HepG2 (cell line): Measurements from ENCODE around the gene ITPRIPL1. TPM values are rescaled to one million over a fixed set of nuclear protein-coding genes. Genes with fewer than 3 reads are reported as not detected.
A peak's percentile ranks its signal among the peaks of the same experiment; 100 is the strongest.

ENCODE experiments used
- ATAC-seq: fragments of 200-7000 bp; cut with Tn5 transposase; 3 replicates; pipeline ENCODE4 v1.9.1; 2020; ENCODE audit warnings: mild to moderate bottlenecking, moderate library complexity
- BruUV-seq: library from RNA; stranded (reverse); fragments of 400-500 nt; replicated peaks from 2 replicates; lab custom pipeline; 2021; lab: Mats Ljungman, UMichigan
- CTCF ChIA-PET: fragments of 300-600 bp; formaldehyde crosslinking; extraction: SDS; loops from one replicate; lab custom pipeline; 2021; ENCODE audit warnings: low total read pairs, inconsistent platforms, low intra/inter-chr PET ratio; lab: Yijun Ruan, JAX
- POLR2A ChIA-PET: fragments of 350-600 bp; sonication (Branson Sonifier 250); formaldehyde crosslinking; loops from one replicate; lab custom pipeline; 2020; ENCODE audit warnings: antibody characterized with exemption, inconsistent platforms; lab: Yijun Ruan, JAX
- DNase-seq: peaks from one replicate; pipeline ENCODE4 v3.0.0-alpha.2; 2015; ENCODE audit warnings: low spot score
- FAIRE-seq: peaks from 3 replicates; lab custom pipeline; 2011; peaks lifted over from hg19 to GRCh38; lab: Jason Lieb, UNC
- H2AFZ ChIP-seq: one replicate; pipeline ENCODE4 v1.6.1; 2011; ENCODE audit warnings: low read length, inconsistent platforms
- H3K27ac ChIP-seq: fragments of 300-600 bp; 3 replicates; pipeline ENCODE4 v1.8.0; 2011; ENCODE audit warnings: mixed run types, mild to moderate bottlenecking, mixed read lengths, low read length, inconsistent platforms; ENCODE audit not compliant: insufficient read depth; ENCODE audit errors: extremely low read length
- H3K27me3 ChIP-seq, 2 experiments: fragments of 200-600 bp in 1 of 2; 2 replicates in 1 of 2; 3 replicates in 1 of 2; pipeline versions ENCODE4 v1.6.0 to v1.8.0; 2011; ENCODE audit warnings: low read length in 2 of 2, mild to moderate bottlenecking in 2 of 2, moderate library complexity in 2 of 2, inconsistent platforms in 1 of 2; ENCODE audit not compliant: insufficient read depth in 2 of 2, control insufficient read depth in 1 of 2
- H3K36me3 ChIP-seq, 2 experiments: fragments of 200-600 bp in 1 of 2; replicated peaks in 1 of 2; 2 replicates in 1 of 2; 3 replicates in 1 of 2; pipeline versions ENCODE4 v1.5.1 to v1.8.0; 2011; ENCODE audit warnings: low read length in 2 of 2, inconsistent platforms in 1 of 2; ENCODE audit not compliant: insufficient read depth in 2 of 2, control insufficient read depth in 1 of 2
- H3K4me1 ChIP-seq: 2 replicates; pipeline ENCODE4 v1.5.1; 2012; ENCODE audit warnings: low read length, inconsistent platforms; ENCODE audit not compliant: insufficient read depth
- H3K4me2 ChIP-seq: 2 replicates; pipeline ENCODE4 v1.6.0; 2011; ENCODE audit warnings: low read depth, low read length, inconsistent platforms
- H3K4me3 ChIP-seq, 3 experiments: fragments of 200-600 bp in 1 of 3; sonication (generic), shearing (Covaris generic) in 1 of 3; replicated peaks in 1 of 3; 2 replicates each; pipeline ENCODE4 v1.5.1; 2011 to 2016; ENCODE audit warnings: low read length in 3 of 3, inconsistent platforms in 2 of 3, low read depth in 2 of 3, mild to moderate bottlenecking in 2 of 3, control low read depth in 1 of 3, mixed read lengths in 1 of 3; ENCODE audit not compliant: insufficient read depth in 1 of 3
- H3K79me2 ChIP-seq: one replicate; pipeline ENCODE4 v1.6.1; 2011; ENCODE audit warnings: low read length, inconsistent platforms; ENCODE audit not compliant: insufficient read depth
- H3K9ac ChIP-seq: 2 replicates; pipeline ENCODE4 v1.6.0; 2011; ENCODE audit warnings: mild to moderate bottlenecking, low read depth, low read length, inconsistent platforms; ENCODE audit not compliant: insufficient read depth
- H3K9me3 ChIP-seq: 2 replicates; pipeline ENCODE4 v1.5.1; 2012; ENCODE audit warnings: mild to moderate bottlenecking, low read length
- H4K20me1 ChIP-seq: 2 replicates; pipeline ENCODE4 v1.6.0; 2011; ENCODE audit warnings: inconsistent platforms, mild to moderate bottlenecking, low read length, moderate library complexity; ENCODE audit not compliant: insufficient read depth
- CTCF ChIP-seq: sonication (generic); formaldehyde crosslinking; IDR thresholded peaks from 2 replicates; pipeline ENCODE4 v1.5.0; 2020; ENCODE audit warnings: mild to moderate bottlenecking, missing genetic modification reagents, moderate library complexity
- GLMP ChIP-seq: sonication (generic); formaldehyde crosslinking; IDR thresholded peaks from 2 replicates; pipeline ENCODE4 v1.9.0; 2021; ENCODE audit warnings: missing genetic modification reagents, mild to moderate bottlenecking, borderline replicate concordance
- MAFF ChIP-seq: IDR thresholded peaks from 2 replicates; pipeline ENCODE4 v1.6.1; 2011; ENCODE audit warnings: low read depth, low read length, improper control_type of control experiment
- MAFK ChIP-seq, 2 experiments: IDR thresholded peaks in 1 of 2; conservative IDR thresholded peaks in 1 of 2; 2 replicates each; pipeline ENCODE4 v1.6.1; 2011; ENCODE audit warnings: improper control_type of control experiment in 2 of 2, low read length in 2 of 2
- RAD21 ChIP-seq: fragments of 450-650 bp; formaldehyde crosslinking; IDR thresholded peaks from 2 replicates; pipeline ENCODE4 v1.5.0; 2020; ENCODE audit warnings: mild to moderate bottlenecking
- SMC3 ChIP-seq: IDR thresholded peaks from 2 replicates; pipeline ENCODE4 v1.6.1; 2011; ENCODE audit warnings: low read length, improper control_type of control experiment
- STAG1 ChIP-seq: sonication (generic); formaldehyde crosslinking; IDR thresholded peaks from 2 replicates; pipeline ENCODE4 v1.4.0; 2020; ENCODE audit warnings: missing genetic modification reagents
- ZNF720 ChIP-seq: sonication (generic); formaldehyde crosslinking; IDR thresholded peaks from 2 replicates; pipeline ENCODE4 v1.4.0; 2020; ENCODE audit warnings: missing genetic modification reagents
- WGBS: methylation state at CpG from one replicate; pipeline ENCODE4 v1.1.6; 2017; ENCODE audit warnings: low lambda C conversion rate; 5-methylcytosine and 5-hydroxymethylcytosine counted together
- in situ Hi-C: cut with HindIII; loops from 2 replicates; pipeline ENCODE4 v1.10.0; 2017; ENCODE audit warnings: low pct_unique_long_range_greater_than_20kb; ENCODE audit not compliant: extremely low pct_ligation_motif_present
- intact Hi-C: fragments of 100-400 bp; cut with micrococcal nuclease; formaldehyde crosslinking; loops from one replicate; pipeline ENCODE4 v1.10.0; 2022; ENCODE audit not compliant: unreplicated experiment
- polyA plus RNA-seq, 8 experiments: library from polyadenylated mRNA; depleted of rRNA in 3 of 8; stranded (reverse) in 7 of 8; unstranded in 1 of 8; fragments of >200 nt; fragmentation: Illumina TruSeq in 4 of 8; extraction: Trizol in 4 of 8; gene quantifications; 2 replicates each; pipeline versions ENCODE4 v1.2.1 to v1.2.3, GENCODE V29; 2011 to 2016; ENCODE audit warnings: low read depth in 4 of 8, missing spikeins in 1 of 8, mixed read lengths in 1 of 8; ENCODE audit not compliant: insufficient read depth in 1 of 8
- total RNA-seq, 5 experiments: library from RNA; depleted of rRNA; stranded (reverse); fragments of >200 nt; fragmentation: Illumina TruSeq; extraction: Trizol; gene quantifications; 2 replicates each; pipeline ENCODE4 v1.2.3, GENCODE V29; 2016; ENCODE audit warnings: low read depth in 1 of 5

Gene ITPRIPL1
- total and polyA plus RNA-seq, 2 of the 13 experiments (the other 11 are each of a cell fraction or from before 2014, with no cell fraction given), result 4.3 to 11.7 TPM

DNA sequence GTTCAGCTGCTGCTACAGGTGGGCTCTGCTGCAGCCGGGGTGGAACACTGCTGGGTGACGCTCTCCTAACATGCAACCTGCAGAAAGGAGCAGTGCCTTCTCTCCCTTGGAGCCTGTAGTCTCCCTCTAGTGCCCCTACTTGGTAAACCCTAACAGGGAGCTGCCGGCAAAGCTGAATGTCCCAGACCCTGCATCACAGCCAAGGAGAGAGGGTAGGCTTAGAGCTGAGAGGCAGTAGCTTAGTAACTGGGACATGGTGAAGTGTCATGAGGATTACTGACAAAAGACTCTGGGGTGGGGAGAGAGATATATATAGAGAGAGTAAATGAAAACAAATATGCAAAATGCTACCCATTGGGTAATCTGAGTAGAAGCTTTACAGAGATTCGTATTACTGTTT lies 20.3 kb downstream of the ITPRIPL1 start:
- Histone ChIP-seq H3K79me2 (peaks cover 14% of the 10 kb centered on the region), H3K27ac (no peak overlapping the region), H3K9me3 (no peaks in the 10 kb centered on the region), H4K20me1 (no peaks in the 10 kb centered on the region), H3K4me3 (no peak overlapping the region), H3K4me1 (peaks cover 19% of the 10 kb centered on the region; the same call in 1 of the 2 replicates), H2AFZ (no peak overlapping the region), H3K9ac (no peak overlapping the region), H3K36me3 (peaks cover 38 to 89% of the 10 kb centered on the region in 2 experiments), H3K27me3 (no peaks in the 10 kb centered on the region), H3K4me2 (no peak overlapping the region)
- ATAC-seq (peak; percentile 88), DNase-seq (peak; percentile 30), FAIRE-seq (peak; percentile 40)
- intact Hi-C loops (no loop called here), in situ Hi-C loops (no loop called here)
- CTCF ChIA-PET, result no interaction called here
- 96% methylated on average over 4 of the region's 4 CpGs for WGBS
- POLR2A ChIA-PET, result interaction anchor here (0.8 kb wide), 1 partner anchor 24 kb away, joined by 3 read pairs; no protein-coding TSS in a partner anchor
- TF ChIP-seq STAG1 (peak; percentile 38), ZNF720 (no peak), SMC3 (peak; percentile 24; the same call in 1 of the 2 replicates), CTCF (peak; percentile 35), RAD21 (CRISPR knock-in tag) (peak; percentile 57)
- BruUV-seq, result no TSS peak

GRCh38 chr2:96345868-96346462 lies 20.8 kb downstream of the ITPRIPL1 start:
- Histone ChIP-seq H3K36me3 (peaks cover 39 to 93% of the 10 kb centered on the region in 2 experiments), H3K27me3 (no peaks in the 10 kb centered on the region), H3K4me2 (no peak overlapping the region), H3K9ac (no peak overlapping the region), H3K9me3 (no peaks in the 10 kb centered on the region), H3K4me3 (no peak overlapping the region), H2AFZ (no peak overlapping the region), H4K20me1 (no peaks in the 10 kb centered on the region), H3K79me2 (peaks cover 10% of the 10 kb centered on the region), H3K4me1 (peaks cover 16% of the 10 kb centered on the region; the same call in 1 of the 2 replicates), H3K27ac (no peak overlapping the region)
- 98% methylated on average over 6 of the region's 6 CpGs for WGBS
- no peak for DNase-seq
- intact Hi-C loops, result no loop called here
- ATAC-seq, result no peak
- FAIRE-seq, result no peak
- ChIA-PET POLR2A (interaction anchor here (0.8 kb wide), 1 partner anchor 25 kb away, joined by 3 read pairs; no protein-coding TSS in a partner anchor), CTCF (no interaction called here)
- no TSS peak for BruUV-seq
- peak; percentile 90 to 93 for TF ChIP-seq MAFK (conservative IDR thresholded peaks at IDR 0.05 in 1 of 2, IDR thresholded peaks at IDR 0.05 in 1 of 2; ENCODE audit: low read length in 2 of 2)
- TF ChIP-seq MAFF, result peak; percentile 91
- no peak for TF ChIP-seq GLMP (CRISPR knock-in tag)
- in situ Hi-C loops, result no loop called here
